IPS-18a (cell line): ENCODE results near the gene C2orf49.

Experiments
- H3K27ac ChIP-seq: one replicate; pipeline ENCODE4 v1.5.1; 2013; ENCODE audit warnings: low read length
- H3K27me3 ChIP-seq: one replicate; pipeline ENCODE4 v1.6.1; 2013; ENCODE audit warnings: mild to moderate bottlenecking, low read length; ENCODE audit not compliant: control insufficient read depth, insufficient read depth
- H3K36me3 ChIP-seq: one replicate; pipeline ENCODE4 v1.6.1; 2013; ENCODE audit warnings: low read depth, low read length; ENCODE audit not compliant: control insufficient read depth
- H3K4me1 ChIP-seq: one replicate; pipeline ENCODE4 v1.6.1; 2013; ENCODE audit warnings: low read depth, low read length; ENCODE audit not compliant: control insufficient read depth
- H3K4me3 ChIP-seq: one replicate; pipeline ENCODE4 v1.5.1; 2013; ENCODE audit warnings: low read length
- H3K9ac ChIP-seq: one replicate; pipeline ENCODE4 v1.6.1; 2013; ENCODE audit warnings: mild to moderate bottlenecking, low read length, moderate library complexity
- H3K9me3 ChIP-seq: one replicate; pipeline ENCODE4 v1.6.1; 2013; ENCODE audit warnings: low read depth, low read length; ENCODE audit not compliant: control insufficient read depth

Gene C2orf49

GRCh38 chr2:105337122-105338019 lies at the start of gene C2orf49:
TSS of gene C2orf49 (plus strand) at chr2:105337540. CDS start at chr2:105337588, 48 bp downstream.
- H3K9me3 ChIP-seq: no peaks in the 10 kb centered on the region
- no peaks in the 10 kb centered on the region for H3K27me3 ChIP-seq
- H3K36me3 ChIP-seq: peaks cover 37% of the 10 kb centered on the region
- H3K9ac ChIP-seq: peak within 1 kb of the TSS; percentile 91
- no peaks in the 10 kb centered on the region for H3K4me1 ChIP-seq
- peak within 1 kb of the TSS; percentile 92 for H3K27ac ChIP-seq
- peak within 1 kb of the TSS; percentile 98 for H3K4me3 ChIP-seq

GRCh38 chr2:105287692-105288091 lies 49.6 kb upstream of the C2orf49 start:
- Histone ChIP-seq H3K4me3 (no peak overlapping the region), H3K36me3 (peaks cover 15% of the 10 kb centered on the region), H3K27ac (no peak overlapping the region), H3K27me3 (no peaks in the 10 kb centered on the region), H3K4me1 (no peaks in the 10 kb centered on the region), H3K9ac (no peak overlapping the region), H3K9me3 (no peaks in the 10 kb centered on the region)

GRCh38 chr2:105288133-105288532 lies 49.2 kb upstream of the C2orf49 start:
- no peaks in the 10 kb centered on the region for H3K27me3 ChIP-seq
- peaks cover 15% of the 10 kb centered on the region for H3K36me3 ChIP-seq
- no peak overlapping the region for H3K9ac ChIP-seq
- H3K27ac ChIP-seq: no peak overlapping the region
- no peaks in the 10 kb centered on the region for H3K4me1 ChIP-seq
- H3K4me3 ChIP-seq: no peak overlapping the region
- no peaks in the 10 kb centered on the region for H3K9me3 ChIP-seq

GRCh38 chr2:105290981-105291660 lies 46.2 kb upstream of the C2orf49 start:
- Histone ChIP-seq H3K4me1 (peaks cover 2% of the 10 kb centered on the region), H3K4me3 (no peak overlapping the region), H3K27me3 (no peaks in the 10 kb centered on the region), H3K9ac (no peak overlapping the region), H3K9me3 (no peaks in the 10 kb centered on the region), H3K27ac (no peak overlapping the region), H3K36me3 (peaks cover 17% of the 10 kb centered on the region)

GRCh38 chr2:105291981-105292380 lies 45.4 kb upstream of the C2orf49 start:
- H3K4me3 ChIP-seq: no peak overlapping the region
- peaks cover 2% of the 10 kb centered on the region for H3K4me1 ChIP-seq
- H3K27me3 ChIP-seq: no peaks in the 10 kb centered on the region
- no peak overlapping the region for H3K27ac ChIP-seq
- no peak overlapping the region for H3K9ac ChIP-seq
- H3K36me3 ChIP-seq: peaks cover 20% of the 10 kb centered on the region
- no peaks in the 10 kb centered on the region for H3K9me3 ChIP-seq

GRCh38 chr2:105294046-105294445 lies 43.3 kb upstream of the C2orf49 start:
- Histone ChIP-seq H3K4me3 (no peak overlapping the region), H3K9me3 (no peaks in the 10 kb centered on the region), H3K27me3 (no peaks in the 10 kb centered on the region), H3K9ac (no peak overlapping the region), H3K36me3 (peaks cover 36% of the 10 kb centered on the region), H3K27ac (no peak overlapping the region), H3K4me1 (peaks cover 2% of the 10 kb centered on the region)

GRCh38 chr2:105294844-105295481 lies 42.4 kb upstream of the C2orf49 start:
- H3K4me1 ChIP-seq: peaks cover 2% of the 10 kb centered on the region
- no peaks in the 10 kb centered on the region for H3K27me3 ChIP-seq
- no peak overlapping the region for H3K9ac ChIP-seq
- no peak overlapping the region for H3K27ac ChIP-seq
- H3K9me3 ChIP-seq: no peaks in the 10 kb centered on the region
- no peak overlapping the region for H3K4me3 ChIP-seq
- peaks cover 36% of the 10 kb centered on the region for H3K36me3 ChIP-seq

- no peak overlapping the region for H3K27ac ChIP-seq
- H3K27me3 ChIP-seq: no peaks in the 10 kb centered on the region
- H3K36me3 ChIP-seq: peaks cover 36% of the 10 kb centered on the region
- H3K4me1 ChIP-seq: peaks cover 2% of the 10 kb centered on the region
- no peak overlapping the region for H3K4me3 ChIP-seq
- H3K9me3 ChIP-seq: no peaks in the 10 kb centered on the region
- no peak overlapping the region for H3K9ac ChIP-seq
Observed at GRCh38 chr2:105296017-105296611, 41.2 kb upstream of the C2orf49 start.

- no peaks in the 10 kb centered on the region for H3K9me3 ChIP-seq
- H3K27ac ChIP-seq: no peak overlapping the region
- peaks cover 2% of the 10 kb centered on the region for H3K4me1 ChIP-seq
- no peak overlapping the region for H3K9ac ChIP-seq
- H3K4me3 ChIP-seq: no peak overlapping the region
- H3K27me3 ChIP-seq: no peaks in the 10 kb centered on the region
- H3K36me3 ChIP-seq: peaks cover 30% of the 10 kb centered on the region
Observed at GRCh38 chr2:105297216-105297615, 40.1 kb upstream of the C2orf49 start.

GRCh38 chr2:105298017-105298416 lies 39.3 kb upstream of the C2orf49 start:
- Histone ChIP-seq H3K27me3 (no peaks in the 10 kb centered on the region), H3K36me3 (peaks cover 30% of the 10 kb centered on the region), H3K9ac (no peak overlapping the region), H3K27ac (no peak overlapping the region), H3K9me3 (no peaks in the 10 kb centered on the region), H3K4me1 (peaks cover 2% of the 10 kb centered on the region), H3K4me3 (no peak overlapping the region)

- H3K36me3 ChIP-seq: peaks cover 24% of the 10 kb centered on the region
Observed at GRCh38 chr2:105299290-105299689, 38.0 kb upstream of the C2orf49 start.

More at GRCh38 chr2:105299290-105299689, 38.0 kb upstream of the C2orf49 start:
- Histone ChIP-seq H3K4me3 (no peak overlapping the region), H3K27ac (no peak overlapping the region), H3K9me3 (no peaks in the 10 kb centered on the region), H3K27me3 (no peaks in the 10 kb centered on the region), H3K9ac (no peak overlapping the region), H3K4me1 (peaks cover 2% of the 10 kb centered on the region)
